GM19395 (cell line): ENCODE measurements around the gene CLDN1.

Source experiments
- ATAC-seq: cut with Tn5 transposase; IDR thresholded peaks from one replicate; pipeline ENCODE4 v1.9.1; 2021; ENCODE audit warnings: mild to moderate bottlenecking, moderate library complexity; ENCODE audit not compliant: unreplicated experiment

Gene CLDN1

GRCh38 chr3:190321789-190322603, at the start of gene CLDN1:
CLDN1 (minus strand) TSS chr3:190322446; CDS start chr3:190322206, 240 bp downstream.
- peak; percentile 90 for ATAC-seq

GRCh38 chr3:190371152-190371551, 48.9 kb upstream of the CLDN1 start:
- no peak for ATAC-seq

GRCh38 chr3:190370369-190370768, 48.1 kb upstream of the CLDN1 start:
- no peak for ATAC-seq

- no peak for ATAC-seq
Observed at GRCh38 chr3:190369668-190370295, 47.5 kb upstream of the CLDN1 start.

- ATAC-seq = no peak
Observed at GRCh38 chr3:190368881-190369280, 46.6 kb upstream of the CLDN1 start.

GRCh38 chr3:190366133-190366532, 43.9 kb upstream of the CLDN1 start:
- no peak for ATAC-seq

- ATAC-seq = no peak
Observed at GRCh38 chr3:190362258-190362657, 40.0 kb upstream of the CLDN1 start.

GRCh38 chr3:190361791-190362190, 39.5 kb upstream of the CLDN1 start:
- ATAC-seq = no peak

GRCh38 chr3:190360228-190360627, 38.0 kb upstream of the CLDN1 start:
- no peak for ATAC-seq

GRCh38 chr3:190359813-190360212, 37.6 kb upstream of the CLDN1 start:
- no peak for ATAC-seq

- no peak for ATAC-seq
Observed at GRCh38 chr3:190357468-190357867, 35.2 kb upstream of the CLDN1 start.

- no peak for ATAC-seq
Observed at GRCh38 chr3:190356246-190356645, 34.0 kb upstream of the CLDN1 start.

- ATAC-seq = no peak
Observed at GRCh38 chr3:190352861-190353457, 30.7 kb upstream of the CLDN1 start.

- no peak for ATAC-seq
Observed at GRCh38 chr3:190346541-190346940, 24.3 kb upstream of the CLDN1 start.

GRCh38 chr3:190345878-190346277, 23.6 kb upstream of the CLDN1 start:
- ATAC-seq = no peak

GRCh38 chr3:190345027-190345821, 23.0 kb upstream of the CLDN1 start:
- no peak for ATAC-seq

- ATAC-seq = no peak
Observed at GRCh38 chr3:190340071-190340470, 17.8 kb upstream of the CLDN1 start.

GRCh38 chr3:190339130-190339529, 16.9 kb upstream of the CLDN1 start:
- peak; percentile 73 for ATAC-seq

- no peak for ATAC-seq
Observed at GRCh38 chr3:190338717-190339116, 16.5 kb upstream of the CLDN1 start.

GRCh38 chr3:190337301-190337700, 15.1 kb upstream of the CLDN1 start:
- ATAC-seq = no peak

- no peak for ATAC-seq
Observed at GRCh38 chr3:190336516-190337189, 14.4 kb upstream of the CLDN1 start.
